Measurements from ENCODE around the gene BPHL. TPM values are rescaled to one million over a fixed set of nuclear protein-coding genes. Genes with fewer than 3 reads are reported as not detected.
A peak's percentile ranks its signal among the peaks of the same experiment; 100 is the strongest.
"Not testable (repeated sequence)": the region's sequence is repeated elsewhere in the genome, so short reads cannot be mapped to it uniquely, and the experiment has no call there.

The BPHL gene
- total RNA-seq, 6 experiments from 2014 or later, result 30.4 to 142 (median 68.6) TPM

GRCh38 chr6:3173636-3174089 lies 55.2 kb downstream of the BPHL start:
- H3K27ac ChIP-seq; H3K27me3 ChIP-seq; ATAC-seq; DNase-seq; H3K4me1 ChIP-seq; H3K9me3 ChIP-seq; H3K36me3 ChIP-seq; intact Hi-C loops (cut with DNase I); H3K4me3 ChIP-seq: not testable (repeated sequence)
- 91% methylated on average over 11 of the region's 11 CpGs for WGBS (ENCODE audit: insufficient coverage, low coverage, low lambda C conversion rate, missing lambda C conversion rate)

- no peaks in the 10 kb centered on the region for H3K36me3 ChIP-seq
- intact Hi-C loops (cut with DNase I), result no loop called here
- ATAC-seq (no peak), DNase-seq (no peak)
- 56% methylated on average over 5 of the region's 11 CpGs for WGBS (ENCODE audit: insufficient coverage, low coverage, low lambda C conversion rate, missing lambda C conversion rate)
- H3K27me3 ChIP-seq, result no peaks in the 10 kb centered on the region
- TF ChIP-seq POLR2A (IDR thresholded peaks at IDR 0.05) (no peak), CTCF (IDR thresholded peaks at IDR 0.05) (no peak)
- H3K4me1 ChIP-seq, result no peaks in the 10 kb centered on the region
- H3K27ac ChIP-seq, result no peak overlapping the region
- no peaks in the 10 kb centered on the region for H3K9me3 ChIP-seq
- no peak overlapping the region for H3K4me3 ChIP-seq
Observed at GRCh38 chr6:3175715-3176402, 57.3 kb downstream of the BPHL start.

- peak in 2 of 4 donors; percentile 22 to 84 for ATAC-seq
- Histone ChIP-seq H3K27me3 (no peaks in the 10 kb centered on the region), H3K27ac (no peak overlapping the region), H3K4me3 (no peak overlapping the region), H3K4me1 (no peaks in the 10 kb centered on the region), H3K9me3 (no peaks in the 10 kb centered on the region), H3K36me3 (no peaks in the 10 kb centered on the region)
- peak in 1 of 3 donors; percentile 40 for DNase-seq
- intact Hi-C loops (cut with DNase I), result no loop called here
- TF ChIP-seq CTCF (IDR thresholded peaks at IDR 0.05) (no peak), POLR2A (IDR thresholded peaks at IDR 0.05) (no peak)
- WGBS (ENCODE audit: insufficient coverage, low coverage, low lambda C conversion rate, missing lambda C conversion rate), result 85% methylated on average over 10 of the region's 22 CpGs
Observed at GRCh38 chr6:3176562-3177355, 58.2 kb downstream of the BPHL start.

GRCh38 chr6:3178666-3179065 lies 60.2 kb downstream of the BPHL start:
- H3K9me3 ChIP-seq; intact Hi-C loops (cut with DNase I); H3K27me3 ChIP-seq; H3K4me1 ChIP-seq; H3K27ac ChIP-seq; DNase-seq; H3K36me3 ChIP-seq; H3K4me3 ChIP-seq: not testable (repeated sequence)
- WGBS (ENCODE audit: insufficient coverage, low coverage, low lambda C conversion rate, missing lambda C conversion rate), result 77% methylated on average over 6 of the region's 8 CpGs
- peak in 3 of 4 donors; percentile 50 to 56 (median 54) for ATAC-seq

GRCh38 chr6:3179945-3180344 lies 61.4 kb downstream of the BPHL start:
- H3K9me3 ChIP-seq; intact Hi-C loops (cut with DNase I); DNase-seq; H3K27ac ChIP-seq; H3K4me3 ChIP-seq; H3K27me3 ChIP-seq; H3K36me3 ChIP-seq; H3K4me1 ChIP-seq: not testable (repeated sequence)
- WGBS (ENCODE audit: insufficient coverage, low coverage, low lambda C conversion rate, missing lambda C conversion rate), result 80% methylated on average over 1 of the region's 8 CpGs
- peak; percentile 61 to 83 (median 62) for ATAC-seq

GRCh38 chr6:3181105-3181504 lies 62.6 kb downstream of the BPHL start:
- Histone ChIP-seq H3K4me1 (no peaks in the 10 kb centered on the region), H3K36me3 (no peaks in the 10 kb centered on the region), H3K9me3 (no peaks in the 10 kb centered on the region), H3K27me3 (no peaks in the 10 kb centered on the region), H3K4me3 (no peak overlapping the region), H3K27ac (no peak overlapping the region)
- 55% methylated on average over 2 of the region's 2 CpGs for WGBS (ENCODE audit: insufficient coverage, low coverage, low lambda C conversion rate, missing lambda C conversion rate)
- intact Hi-C loops (cut with DNase I), result no loop called here
- ATAC-seq (no peak), DNase-seq (no peak)
- TF ChIP-seq CTCF (IDR thresholded peaks at IDR 0.05) (no peak), POLR2A (IDR thresholded peaks at IDR 0.05) (no peak)

Data from right lobe of liver (tissue), 6 donors.